SJSA1 (cell line): ENCODE data around the gene GDI2. TPM values are rescaled to one million over a fixed set of nuclear protein-coding genes. Genes with fewer than 3 reads are reported as not detected.

ENCODE experiments used
- DNase-seq, 2 experiments: peaks; one replicate each; pipeline ENCODE4 v3.0.0-alpha.2; 2015 to 2020; ENCODE audit warnings: low spot score in 2 of 2, low read depth in 1 of 2
- H3K27ac ChIP-seq: fragments of 250-450 bp; sonication (Bioruptor Pico); 2 replicates; pipeline ENCODE4 v1.5.1; 2020; ENCODE audit warnings: mild to moderate bottlenecking, moderate library complexity
- H3K27me3 ChIP-seq: fragments of 250-450 bp; sonication (Bioruptor Pico); replicated peaks from 2 replicates; pipeline ENCODE4 v1.5.1; 2020; ENCODE audit warnings: mild to moderate bottlenecking, moderate library complexity
- H3K36me3 ChIP-seq: fragments of 250-450 bp; sonication (Bioruptor Pico); 2 replicates; pipeline ENCODE4 v1.5.1; 2020; ENCODE audit warnings: mild to moderate bottlenecking
- H3K4me1 ChIP-seq: fragments of 250-450 bp; sonication (Bioruptor Pico); replicated peaks from 2 replicates; pipeline ENCODE4 v1.6.1; 2021; ENCODE audit warnings: mild to moderate bottlenecking
- H3K4me3 ChIP-seq: fragments of 250-450 bp; sonication (Bioruptor Pico); 2 replicates; pipeline ENCODE4 v1.5.1; 2020; ENCODE audit warnings: mild to moderate bottlenecking
- H3K9me3 ChIP-seq: fragments of 250-450 bp; sonication (Bioruptor Pico); replicated peaks from 2 replicates; pipeline ENCODE4 v1.5.1; 2020; ENCODE audit warnings: mild to moderate bottlenecking
- total RNA-seq: library from RNA; depleted of rRNA; stranded (reverse); fragments of >200 nt; shearing (Covaris generic); gene quantifications from 2 replicates; pipeline ENCODE4 v1.2.3, GENCODE V29; 2014

Gene GDI2
- total RNA-seq, 1 experiment from 2014 or later, result 444 TPM

DNA sequence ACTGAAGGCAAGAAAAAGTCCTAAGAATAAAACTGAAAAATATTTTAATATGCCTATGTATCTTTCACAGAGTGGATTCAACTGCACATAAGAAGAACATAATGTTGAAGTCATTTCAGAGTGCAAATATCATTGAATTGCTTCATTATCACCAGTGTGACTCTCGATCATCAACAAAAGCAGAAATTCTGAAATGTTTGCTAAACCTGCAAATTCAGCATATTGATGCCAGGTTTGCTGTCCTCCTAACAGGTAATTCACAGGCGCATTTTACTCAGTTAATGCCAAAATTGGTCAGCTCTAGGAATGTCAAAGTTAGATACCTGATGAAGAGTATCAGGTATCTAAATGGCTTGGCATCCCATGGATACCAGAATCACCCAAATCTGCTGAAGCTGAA lies 52.0 kb downstream of the GDI2 start:
- H3K36me3 ChIP-seq, result peaks cover 92% of the 10 kb centered on the region

DNA sequence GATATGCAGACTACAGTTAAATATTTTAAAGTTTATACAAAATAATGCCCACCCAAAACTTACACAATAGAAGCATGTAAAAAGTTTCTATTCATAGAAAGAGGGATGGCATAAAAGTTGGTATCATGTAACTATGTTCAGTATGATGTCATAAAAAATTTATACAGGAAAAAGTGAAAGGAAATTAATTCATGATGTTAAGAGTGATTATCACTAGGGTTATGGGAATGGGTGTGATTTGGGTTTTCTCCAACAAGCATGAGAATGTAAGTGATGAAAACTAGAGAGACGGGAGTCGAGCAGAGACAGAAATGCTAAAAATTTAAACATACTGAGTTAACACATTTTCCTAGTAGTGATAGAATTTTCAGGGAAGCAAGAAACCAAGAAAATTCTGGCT lies 52.7 kb downstream of the GDI2 start:
- H3K36me3 ChIP-seq, result peaks cover 85% of the 10 kb centered on the region

More for the DNA sequence above, 52.0 kb downstream of the GDI2 start:
- Histone ChIP-seq H3K27ac (no peak overlapping the region), H3K27me3 (no peaks in the 10 kb centered on the region), H3K4me1 (no peaks in the 10 kb centered on the region), H3K4me3 (no peak overlapping the region), H3K9me3 (no peaks in the 10 kb centered on the region)
- DNase-seq, result no peak

DNA sequence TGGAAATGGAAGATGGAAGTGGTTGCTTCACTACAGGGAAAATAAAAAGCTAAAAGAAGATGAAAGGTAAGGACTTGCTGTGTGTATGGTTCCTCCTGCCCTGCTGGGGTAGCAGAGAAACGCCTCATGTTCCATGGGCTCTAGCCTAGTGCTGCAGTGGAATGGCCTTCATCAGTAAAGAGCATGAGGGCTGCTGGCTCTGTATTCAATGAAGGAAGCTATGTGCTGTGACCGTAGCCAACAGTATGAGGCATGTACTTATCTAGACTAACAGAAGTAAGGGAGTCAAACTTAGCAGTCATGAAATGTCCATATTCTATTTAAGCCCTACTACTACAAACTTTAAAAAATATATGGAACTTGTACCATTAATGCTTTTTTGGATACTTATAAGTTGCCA lies 54.3 kb downstream of the GDI2 start:
- Histone ChIP-seq H3K4me3 (no peak overlapping the region), H3K9me3 (no peaks in the 10 kb centered on the region), H3K36me3 (peaks cover 71% of the 10 kb centered on the region), H3K4me1 (no peaks in the 10 kb centered on the region), H3K27me3 (no peaks in the 10 kb centered on the region), H3K27ac (no peak overlapping the region)
- DNase-seq, result no peak

More for the DNA sequence above, 52.7 kb downstream of the GDI2 start:
- Histone ChIP-seq H3K27ac (no peak overlapping the region), H3K4me3 (no peak overlapping the region), H3K27me3 (no peaks in the 10 kb centered on the region), H3K4me1 (no peaks in the 10 kb centered on the region), H3K9me3 (no peaks in the 10 kb centered on the region)
- no peak for DNase-seq

DNA sequence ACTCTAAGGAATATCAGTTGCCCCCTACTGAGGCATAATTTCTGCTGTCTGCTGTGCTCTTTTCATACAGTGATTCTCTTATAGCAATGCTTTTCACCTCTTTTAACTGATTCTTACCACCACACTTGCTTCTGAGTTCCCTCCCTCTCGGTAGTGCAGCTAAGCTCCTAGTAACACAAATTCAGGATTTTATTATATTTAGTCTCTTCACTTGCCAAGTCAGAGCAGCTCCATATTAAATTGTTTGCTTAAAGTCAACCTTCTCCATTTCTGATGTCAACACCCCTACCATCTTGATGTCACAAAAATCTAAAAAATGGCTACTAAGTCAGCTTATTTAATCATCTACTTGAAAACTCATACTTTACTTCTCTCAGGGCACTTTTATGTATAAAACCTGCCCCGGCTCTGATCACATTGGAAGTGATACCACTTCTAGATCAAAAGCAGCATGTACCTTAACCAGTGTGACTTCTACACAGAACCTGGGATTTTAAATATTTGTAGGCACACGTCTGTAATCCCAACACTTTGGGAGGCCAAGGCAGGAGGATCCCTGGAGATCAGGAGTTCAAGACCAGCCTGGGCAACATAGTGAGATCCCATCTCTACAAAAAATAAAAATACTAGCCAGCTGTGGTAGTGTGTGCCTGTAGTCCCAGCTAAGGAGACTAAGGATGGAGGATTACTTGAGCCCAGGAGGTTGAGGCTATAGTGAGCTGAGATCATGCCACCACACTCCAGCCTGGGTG lies 55.3 kb downstream of the GDI2 start:
- no peak overlapping the region for H3K4me3 ChIP-seq
- no peaks in the 10 kb centered on the region for H3K4me1 ChIP-seq
- H3K27ac ChIP-seq, result no peak overlapping the region
- H3K36me3 ChIP-seq, result peaks cover 71% of the 10 kb centered on the region
- no peak for DNase-seq
- H3K9me3 ChIP-seq, result no peaks in the 10 kb centered on the region
- H3K27me3 ChIP-seq, result no peaks in the 10 kb centered on the region

DNA sequence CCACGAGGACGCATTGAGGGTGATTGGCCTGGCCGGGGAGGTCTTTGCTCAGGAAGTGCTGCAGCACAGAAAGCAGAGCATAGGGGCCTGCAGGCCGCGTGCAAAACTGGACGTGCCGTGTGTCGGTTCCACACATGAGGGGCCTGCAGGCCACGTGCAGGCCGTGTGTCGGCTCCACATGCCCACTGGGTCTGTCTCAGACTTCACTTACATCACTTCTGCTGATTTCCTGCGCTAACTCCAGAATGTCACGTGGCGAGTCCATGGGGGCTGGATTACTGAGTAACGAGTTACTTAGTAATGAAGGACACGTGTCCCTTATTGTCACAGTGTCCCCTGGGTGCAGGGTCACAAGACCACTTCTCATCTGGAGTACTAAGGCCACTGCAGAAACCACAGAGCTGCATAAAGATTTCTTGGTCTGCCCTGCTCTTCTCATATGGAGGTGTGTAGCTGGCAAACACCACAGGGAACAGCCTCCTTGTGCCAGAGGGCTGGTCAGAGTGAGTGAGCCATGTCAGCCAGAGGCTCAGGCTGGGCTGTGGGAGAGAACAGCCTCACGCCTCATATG lies 60.8 kb downstream of the GDI2 start:
- peaks cover 66% of the 10 kb centered on the region for H3K36me3 ChIP-seq
- H3K27ac ChIP-seq, result no peak overlapping the region
- DNase-seq, result no peak

DNA sequence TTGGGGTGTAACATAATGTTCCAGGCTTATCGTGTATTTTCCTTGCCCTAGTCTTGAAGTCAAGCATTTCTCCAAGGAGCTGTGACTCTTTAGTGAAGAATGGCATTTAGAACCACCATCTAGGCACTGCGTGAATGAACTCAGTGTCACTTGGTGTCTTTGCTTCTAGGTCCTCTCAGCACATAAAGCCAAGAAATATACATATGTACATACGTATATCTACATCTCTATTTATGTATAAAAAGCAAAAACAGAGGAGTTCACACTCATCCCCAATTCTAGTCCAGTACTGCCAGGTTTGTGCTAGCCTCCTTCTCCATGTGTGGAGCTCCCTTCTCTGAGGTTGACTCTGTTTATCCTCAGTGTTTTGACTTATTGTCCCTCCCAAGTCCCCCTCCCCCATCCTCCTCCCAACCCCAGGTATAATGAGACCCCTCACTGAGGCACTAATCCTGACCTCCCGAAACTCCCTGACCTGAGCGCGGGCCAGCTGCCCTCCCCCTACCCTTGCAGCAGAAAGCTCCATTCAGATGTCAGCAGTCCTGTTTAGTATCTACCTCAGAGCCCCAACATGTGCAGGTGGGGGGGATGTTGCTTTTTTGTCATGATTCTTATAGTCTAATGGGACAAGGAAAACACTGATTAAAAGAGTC lies 61.5 kb downstream of the GDI2 start:
- H3K9me3 ChIP-seq, result no peaks in the 10 kb centered on the region
- H3K27me3 ChIP-seq, result no peaks in the 10 kb centered on the region
- peaks cover 66% of the 10 kb centered on the region for H3K36me3 ChIP-seq
- H3K4me3 ChIP-seq, result no peak overlapping the region
- no peaks in the 10 kb centered on the region for H3K4me1 ChIP-seq
- DNase-seq, result no peak
- H3K27ac ChIP-seq, result no peak overlapping the region

More for the DNA sequence above, 60.8 kb downstream of the GDI2 start:
- no peak overlapping the region for H3K4me3 ChIP-seq
- H3K9me3 ChIP-seq, result no peaks in the 10 kb centered on the region
- no peaks in the 10 kb centered on the region for H3K4me1 ChIP-seq
- H3K27me3 ChIP-seq, result no peaks in the 10 kb centered on the region

DNA sequence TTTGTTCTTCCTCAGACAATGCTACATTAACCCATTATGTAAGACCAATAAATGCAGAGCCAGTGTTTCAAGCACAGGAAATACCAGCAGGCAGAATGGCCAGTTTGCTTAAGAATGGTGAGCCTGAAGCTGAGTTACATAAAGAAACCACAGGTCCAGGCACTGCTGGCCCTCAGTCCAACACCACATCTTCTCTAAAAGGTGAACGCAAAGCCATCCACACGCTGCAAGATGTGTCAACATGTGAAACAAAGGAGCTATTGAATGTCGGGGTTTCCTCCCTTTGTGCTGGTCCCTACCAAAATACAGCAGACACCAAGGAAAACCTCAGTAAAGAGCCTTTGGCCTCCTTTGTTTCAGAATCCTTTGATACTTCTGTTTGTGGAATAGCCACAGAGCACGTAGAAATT lies 64.8 kb downstream of the GDI2 start:
- Histone ChIP-seq H3K9me3 (no peaks in the 10 kb centered on the region), H3K4me1 (no peaks in the 10 kb centered on the region), H3K36me3 (peaks cover 75% of the 10 kb centered on the region), H3K27me3 (no peaks in the 10 kb centered on the region), H3K27ac (no peak overlapping the region), H3K4me3 (no peak overlapping the region)
- no peak for DNase-seq

DNA sequence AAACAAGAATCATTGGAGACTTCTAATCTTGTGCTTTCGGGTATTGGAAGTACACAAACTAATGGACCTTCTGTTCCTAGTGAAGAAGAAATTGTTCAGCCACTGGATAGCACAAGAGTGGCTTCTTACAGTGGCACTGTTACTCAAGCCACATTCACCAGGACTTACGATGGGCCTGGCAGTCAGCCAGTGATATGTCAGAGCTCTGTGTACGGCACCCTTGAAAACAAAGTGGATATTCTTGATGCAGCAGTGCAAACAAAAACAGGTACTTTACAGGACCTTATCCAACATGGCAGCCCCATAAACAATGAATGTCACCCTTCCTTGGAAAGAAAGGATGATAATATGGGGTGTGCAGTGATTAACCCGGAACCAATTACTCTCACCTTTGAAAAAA lies 67.0 kb downstream of the GDI2 start:
- DNase-seq, result no peak
- H3K27me3 ChIP-seq, result no peaks in the 10 kb centered on the region
- no peak overlapping the region for H3K4me3 ChIP-seq
- H3K4me1 ChIP-seq, result no peaks in the 10 kb centered on the region
- H3K36me3 ChIP-seq, result peaks cover 78% of the 10 kb centered on the region
- no peak overlapping the region for H3K27ac ChIP-seq
- H3K9me3 ChIP-seq, result no peaks in the 10 kb centered on the region

DNA sequence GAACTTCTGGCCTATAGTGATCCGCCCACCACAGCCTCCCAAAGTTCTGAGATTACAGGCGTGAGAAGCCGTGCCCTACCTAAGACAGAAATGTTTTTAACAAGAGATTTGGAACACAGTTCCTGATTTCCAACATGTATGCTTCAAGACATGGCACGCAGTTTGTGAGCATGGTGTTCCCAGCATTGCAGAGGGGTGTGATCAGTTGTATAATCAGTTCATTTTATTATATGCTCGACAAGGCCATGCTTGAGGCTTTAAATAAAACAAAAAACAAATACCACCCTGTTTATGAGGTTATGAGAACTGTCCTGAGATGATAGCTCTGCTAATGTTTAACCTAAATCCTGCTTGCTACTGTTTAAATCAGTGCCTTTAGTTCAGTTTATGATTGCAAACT lies 68.4 kb downstream of the GDI2 start:
- peaks cover 82% of the 10 kb centered on the region for H3K36me3 ChIP-seq
- H3K27me3 ChIP-seq, result no peaks in the 10 kb centered on the region
- no peak overlapping the region for H3K27ac ChIP-seq
- H3K4me1 ChIP-seq, result no peaks in the 10 kb centered on the region
- H3K9me3 ChIP-seq, result no peaks in the 10 kb centered on the region; the same call in 1 of the 2 replicates
- no peak overlapping the region for H3K4me3 ChIP-seq
- DNase-seq, result no peak

DNA sequence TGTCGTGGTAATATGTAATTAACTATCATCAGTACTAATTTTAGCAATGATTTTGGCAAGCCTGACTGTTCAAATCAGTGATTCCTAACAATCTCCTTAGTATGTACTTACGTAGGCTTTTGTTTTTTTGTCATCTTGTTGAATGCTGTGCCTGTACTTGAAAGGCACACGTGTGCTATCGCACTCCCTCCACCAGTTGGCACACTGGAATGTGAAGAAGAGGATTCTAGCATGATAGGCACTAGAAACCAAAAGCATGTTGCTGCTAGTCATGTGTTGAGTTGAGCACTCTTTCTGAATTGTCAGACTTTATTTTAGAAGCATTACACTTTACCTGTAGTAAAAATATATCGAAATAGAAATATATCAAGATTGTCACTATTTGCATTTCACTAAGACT lies 69.5 kb downstream of the GDI2 start:
- no peak overlapping the region for H3K4me3 ChIP-seq
- no peaks in the 10 kb centered on the region; the same call in 1 of the 2 replicates for H3K9me3 ChIP-seq
- DNase-seq, result no peak
- H3K27me3 ChIP-seq, result no peaks in the 10 kb centered on the region
- H3K4me1 ChIP-seq, result no peaks in the 10 kb centered on the region
- H3K36me3 ChIP-seq, result peaks cover 78% of the 10 kb centered on the region
- H3K27ac ChIP-seq, result no peak overlapping the region

DNA sequence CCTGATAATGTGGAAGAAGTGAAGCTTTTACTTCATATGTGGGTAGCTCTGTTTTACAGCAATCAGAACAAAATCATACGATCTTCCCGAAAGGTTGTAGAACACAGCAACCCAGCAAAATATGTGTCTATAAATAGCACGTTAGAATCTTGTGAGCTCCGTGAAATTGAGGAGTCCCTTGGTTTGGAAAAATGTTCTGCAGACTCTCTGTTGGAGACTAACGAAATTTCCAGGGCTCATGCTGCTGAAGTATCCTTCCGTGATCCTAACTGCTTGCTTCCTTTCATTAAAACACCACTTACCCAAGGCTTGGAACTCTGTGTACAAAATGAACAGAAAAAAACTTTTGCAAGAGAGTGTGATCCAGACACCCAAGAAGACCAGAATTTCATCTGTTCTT lies 71.1 kb downstream of the GDI2 start:
- Histone ChIP-seq H3K4me3 (no peak overlapping the region), H3K4me1 (no peaks in the 10 kb centered on the region), H3K9me3 (no peaks in the 10 kb centered on the region; the same call in 1 of the 2 replicates), H3K36me3 (peaks cover 62% of the 10 kb centered on the region), H3K27ac (no peak overlapping the region), H3K27me3 (no peaks in the 10 kb centered on the region)
- DNase-seq, result no peak

DNA sequence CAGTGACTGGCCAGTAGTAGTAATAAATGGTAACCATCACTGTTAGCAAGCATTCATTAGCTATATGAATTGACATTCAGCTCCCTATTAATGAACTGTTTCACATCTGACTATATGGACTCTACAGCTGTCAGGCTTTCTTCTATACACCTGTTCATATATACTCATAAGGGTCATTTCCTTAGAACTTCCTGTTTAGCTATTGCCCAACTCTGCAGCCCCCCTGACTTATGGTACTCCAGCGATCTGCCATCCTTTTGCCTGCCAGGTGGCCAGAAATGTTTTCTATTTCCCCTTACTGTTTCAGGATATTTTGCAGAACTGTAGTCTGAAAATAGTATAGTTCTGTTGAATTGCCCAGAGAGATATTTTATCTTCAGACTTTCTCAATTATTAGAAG lies 72.0 kb downstream of the GDI2 start:
- no peaks in the 10 kb centered on the region; the same call in 1 of the 2 replicates for H3K9me3 ChIP-seq
- H3K4me1 ChIP-seq, result no peaks in the 10 kb centered on the region
- H3K27me3 ChIP-seq, result no peaks in the 10 kb centered on the region
- H3K27ac ChIP-seq, result no peak overlapping the region
- DNase-seq, result no peak
- peaks cover 54% of the 10 kb centered on the region for H3K36me3 ChIP-seq
- no peak overlapping the region for H3K4me3 ChIP-seq

DNA sequence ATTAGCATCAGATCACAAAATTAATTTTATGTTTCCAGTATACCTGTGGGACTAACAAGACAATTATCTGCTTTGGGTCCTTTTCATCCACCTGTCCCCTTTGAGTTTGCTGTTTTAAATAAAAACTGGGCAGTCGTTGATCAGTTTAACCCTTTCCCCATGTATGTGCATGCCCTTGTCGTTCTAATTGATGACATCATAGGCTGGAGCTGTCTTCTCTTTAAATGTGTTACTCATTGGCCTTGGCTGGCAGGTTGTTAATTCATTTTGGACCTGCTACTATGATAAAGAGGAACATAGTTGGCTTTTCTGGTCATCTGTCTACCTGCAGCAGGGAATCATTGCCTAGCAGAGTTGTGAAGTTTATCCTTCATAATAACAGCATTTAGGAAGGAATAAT lies 74.8 kb downstream of the GDI2 start:
- peaks cover 45% of the 10 kb centered on the region for H3K36me3 ChIP-seq
- no peak overlapping the region for H3K4me3 ChIP-seq
- no peaks in the 10 kb centered on the region; the same call in 1 of the 2 replicates for H3K9me3 ChIP-seq
- DNase-seq, result no peak
- H3K4me1 ChIP-seq, result no peaks in the 10 kb centered on the region
- no peaks in the 10 kb centered on the region for H3K27me3 ChIP-seq
- no peak overlapping the region for H3K27ac ChIP-seq

DNA sequence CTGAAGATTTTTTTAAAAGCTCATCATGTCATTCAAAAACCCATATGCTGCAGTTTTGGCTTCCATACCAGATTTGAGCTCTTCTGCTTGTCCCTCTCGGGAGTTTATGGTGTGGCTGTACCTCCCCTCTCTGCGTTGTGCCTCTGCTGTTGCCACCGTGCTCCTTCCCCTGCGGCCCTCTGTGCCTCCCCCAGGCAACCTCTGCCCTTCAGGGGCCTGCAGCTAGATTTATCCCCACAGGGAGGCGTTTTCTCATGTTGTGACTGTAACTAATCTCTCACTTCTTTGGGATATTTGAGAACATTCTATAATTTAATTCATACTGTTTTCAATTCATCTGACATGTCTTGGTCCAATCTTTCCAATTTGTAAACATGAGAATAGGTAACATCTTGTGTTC lies 75.9 kb downstream of the GDI2 start:
- Histone ChIP-seq H3K4me3 (no peak overlapping the region), H3K9me3 (no peaks in the 10 kb centered on the region; the same call in 1 of the 2 replicates), H3K4me1 (no peaks in the 10 kb centered on the region), H3K36me3 (peaks cover 44% of the 10 kb centered on the region), H3K27me3 (no peaks in the 10 kb centered on the region), H3K27ac (no peak overlapping the region)
- DNase-seq, result no peak
